Measurements from ENCODE around the gene CCT3.

GRCh38 chr1:156268336-156268735, 69.8 kb downstream of the CCT3 start:
- TF ChIP-seq CTCF (IDR thresholded peaks at IDR 0.05; ENCODE audit: low read depth, low read length, poor library complexity, severe bottlenecking) (no peak), EZH2phosphoT487 (IDR thresholded peaks at IDR 0.05; ENCODE audit: borderline replicate concordance, low read length) (no peak)
